ENCODE results near the gene ZIC4.

The ZIC4 gene

GRCh38 chr3:147389717-147390116, 16.6 kb downstream of the ZIC4 start:
- DNase-seq = no peak

GRCh38 chr3:147388700-147389580, 17.4 kb downstream of the ZIC4 start:
- DNase-seq = no peak

GRCh38 chr3:147387885-147388699, 18.3 kb downstream of the ZIC4 start:
- no peak for DNase-seq

DNA sequence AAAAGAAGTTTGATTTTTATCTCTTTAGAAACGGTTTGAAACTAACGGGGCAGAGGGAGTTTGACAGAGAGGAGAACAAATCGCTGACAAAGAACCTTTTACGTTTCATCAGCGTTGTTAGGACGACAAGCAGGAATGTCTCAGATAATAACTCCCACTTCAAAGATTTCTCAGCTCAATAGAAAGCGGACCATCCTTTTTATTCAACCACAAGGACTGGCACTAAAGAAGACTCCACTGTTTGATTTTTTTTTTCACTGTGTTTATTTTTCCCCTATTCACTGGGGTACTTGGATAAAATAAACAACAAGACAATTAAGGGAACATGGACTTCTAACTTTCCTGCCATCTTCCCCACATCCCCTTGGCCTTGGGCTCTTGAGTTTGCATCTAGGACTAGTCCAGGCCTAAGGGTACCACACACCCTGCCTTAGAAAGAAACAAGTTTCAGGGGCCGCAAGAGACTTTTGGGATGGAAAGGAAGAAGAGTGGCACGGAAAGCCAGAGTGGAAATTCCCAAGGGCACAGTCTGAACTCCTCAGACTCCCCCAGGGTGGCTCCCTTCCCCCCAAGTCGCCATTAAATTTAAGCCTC, 19.0 kb downstream of the ZIC4 start:
- no peak for DNase-seq

- DNase-seq = no peak
These were observed 21.0 kb downstream of the ZIC4 start for GRCh38 chr3:147385059-147386012.

- no peak for DNase-seq
These were observed 21.9 kb downstream of the ZIC4 start for GRCh38 chr3:147384210-147385058.

GRCh38 chr3:147383617-147384016, 22.7 kb downstream of the ZIC4 start:
- DNase-seq = no peak

GRCh38 chr3:147381596-147381995, 24.7 kb downstream of the ZIC4 start:
- DNase-seq = no peak

GRCh38 chr3:147380977-147381376, 25.4 kb downstream of the ZIC4 start:
- DNase-seq = no peak

- DNase-seq = no peak
These were observed 25.9 kb downstream of the ZIC4 start for GRCh38 chr3:147380387-147380951.

- no peak for DNase-seq
These were observed 26.7 kb downstream of the ZIC4 start for GRCh38 chr3:147379651-147380050.

GRCh38 chr3:147377412-147378367, 28.7 kb downstream of the ZIC4 start:
- DNase-seq = no peak

DNA sequence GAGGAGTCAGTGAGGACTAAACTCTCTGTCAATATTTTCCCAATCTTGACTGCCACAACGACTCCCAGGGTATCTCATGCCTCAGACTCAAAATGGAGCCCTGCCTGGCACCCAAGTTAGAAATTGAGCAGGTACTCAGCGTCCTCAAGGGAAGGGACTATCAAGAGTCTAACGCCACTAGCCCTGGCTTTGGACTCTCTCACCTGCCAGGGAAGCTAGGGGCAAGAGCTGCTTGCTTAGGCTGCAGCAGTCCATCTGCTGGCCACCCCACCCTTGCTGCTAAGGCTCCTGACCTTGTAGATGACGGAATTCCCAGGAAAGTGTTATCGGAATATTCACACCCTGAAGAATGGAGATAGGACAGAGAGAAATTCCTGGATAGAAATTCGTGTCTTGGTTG, 33.0 kb downstream of the ZIC4 start:
- DNase-seq = no peak

GRCh38 chr3:147372525-147373027, 33.8 kb downstream of the ZIC4 start:
- DNase-seq = no peak

DNA sequence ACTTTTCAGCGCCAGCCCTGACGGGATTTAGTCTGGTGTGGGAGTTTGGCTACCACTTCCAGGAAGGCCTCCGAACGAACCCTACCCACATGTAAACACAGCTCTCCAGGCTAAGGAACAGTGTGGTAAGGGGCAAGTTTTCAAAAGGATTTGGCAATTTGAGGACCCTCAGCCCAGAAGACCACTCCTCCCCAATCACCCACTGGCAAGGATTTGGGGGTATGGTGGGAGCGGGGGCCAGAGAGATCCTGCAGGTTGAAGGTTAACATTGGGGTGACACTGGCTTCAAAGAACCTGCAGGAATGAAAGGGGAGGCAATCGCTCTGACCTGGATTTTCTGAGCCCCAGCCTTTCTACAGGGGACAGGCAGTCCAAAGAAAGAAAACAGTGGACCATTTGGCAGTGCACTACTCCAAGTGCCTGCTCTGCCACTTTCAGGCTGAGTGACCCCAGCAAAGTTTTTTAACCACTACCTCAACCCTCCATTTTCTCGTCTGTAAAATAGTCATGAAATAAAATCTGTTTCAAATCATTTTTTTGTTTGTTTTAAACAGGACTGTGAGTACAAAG, 34.5 kb downstream of the ZIC4 start:
- DNase-seq = no peak

GRCh38 chr3:147371140-147371539, 35.2 kb downstream of the ZIC4 start:
- DNase-seq = no peak

- DNase-seq = no peak
These were observed 36.0 kb downstream of the ZIC4 start for GRCh38 chr3:147370349-147370748.

- DNase-seq = no peak
These were observed 36.7 kb downstream of the ZIC4 start for GRCh38 chr3:147369661-147370123.

DNA sequence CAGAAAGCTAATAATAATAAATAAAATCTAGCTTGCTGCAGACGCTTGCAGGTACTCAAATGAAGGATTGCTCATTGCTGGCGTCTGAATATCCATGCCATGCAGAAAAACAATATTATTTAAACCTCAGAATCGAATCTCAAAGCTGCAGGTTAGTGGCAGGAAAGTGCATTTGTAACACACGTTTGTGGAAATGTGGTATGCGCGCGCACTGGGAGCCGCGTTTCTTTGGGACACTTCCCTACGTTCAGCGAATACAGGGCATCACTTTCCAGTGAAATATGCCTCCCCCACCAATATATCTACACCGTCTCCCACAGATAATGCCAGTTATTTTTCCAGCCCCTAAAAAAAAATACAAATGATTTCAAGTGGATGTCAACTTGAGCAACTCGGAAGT, 37.1 kb downstream of the ZIC4 start:
- DNase-seq = no peak
